GM12801 (cell line): Measurements from ENCODE around the gene KCNB1.

ENCODE experiments used
- TF ChIP-seq, protein P1 (sequence below): IDR thresholded peaks from one replicate; pipeline ENCODE4 v1.5.1; 2011; ENCODE audit warnings: control low read depth; ENCODE audit not compliant: insufficient read length; ENCODE audit errors: extremely low read depth

KCNB1 gene

DNA sequence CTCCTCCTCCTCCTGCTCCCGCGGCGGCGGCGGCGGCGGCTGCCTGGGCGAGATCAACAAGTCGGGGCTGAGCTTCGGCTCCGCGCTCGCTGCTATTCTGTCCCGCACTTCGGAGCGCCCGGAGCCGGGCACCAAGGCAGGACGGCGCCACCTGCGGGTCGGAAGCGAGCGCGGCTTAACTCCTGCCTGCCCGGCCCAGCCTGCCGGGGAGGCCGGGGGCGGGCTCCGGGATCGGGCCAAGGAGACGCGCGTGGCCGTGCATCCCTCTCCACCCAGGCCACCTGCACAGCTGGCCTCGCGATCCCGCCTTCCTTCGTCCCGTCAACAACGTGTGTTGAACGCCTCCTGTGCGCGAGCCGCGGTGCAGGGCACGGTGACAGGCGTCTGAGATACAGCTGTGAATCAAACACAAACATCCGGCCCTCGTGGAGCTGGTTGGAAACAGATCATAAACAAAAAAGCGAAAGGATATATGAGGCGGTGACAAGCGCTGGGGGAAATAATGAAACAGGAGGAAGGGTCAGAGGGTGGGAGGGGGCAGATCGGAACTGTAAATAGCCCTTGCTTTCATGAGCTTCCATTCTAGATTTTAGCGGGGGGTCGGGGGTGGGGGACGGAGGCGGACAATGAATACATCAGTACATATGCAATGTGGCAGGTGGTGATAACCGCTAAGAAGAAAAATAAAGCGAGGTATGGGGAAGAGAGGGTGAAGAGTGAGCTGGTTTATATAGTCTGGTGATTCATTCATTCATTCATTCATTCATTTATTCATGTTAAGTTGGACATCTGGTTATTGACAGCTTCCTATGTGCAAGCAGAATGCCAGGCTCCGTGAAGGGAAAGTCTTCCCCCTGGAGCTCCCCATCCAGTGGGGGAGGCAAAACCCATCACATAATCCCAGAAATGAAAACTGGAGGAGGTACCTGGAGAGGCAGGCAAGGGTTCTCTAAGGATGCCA lies 2.0 kb upstream of the KCNB1 start:
- TF ChIP-seq, protein P1, sequence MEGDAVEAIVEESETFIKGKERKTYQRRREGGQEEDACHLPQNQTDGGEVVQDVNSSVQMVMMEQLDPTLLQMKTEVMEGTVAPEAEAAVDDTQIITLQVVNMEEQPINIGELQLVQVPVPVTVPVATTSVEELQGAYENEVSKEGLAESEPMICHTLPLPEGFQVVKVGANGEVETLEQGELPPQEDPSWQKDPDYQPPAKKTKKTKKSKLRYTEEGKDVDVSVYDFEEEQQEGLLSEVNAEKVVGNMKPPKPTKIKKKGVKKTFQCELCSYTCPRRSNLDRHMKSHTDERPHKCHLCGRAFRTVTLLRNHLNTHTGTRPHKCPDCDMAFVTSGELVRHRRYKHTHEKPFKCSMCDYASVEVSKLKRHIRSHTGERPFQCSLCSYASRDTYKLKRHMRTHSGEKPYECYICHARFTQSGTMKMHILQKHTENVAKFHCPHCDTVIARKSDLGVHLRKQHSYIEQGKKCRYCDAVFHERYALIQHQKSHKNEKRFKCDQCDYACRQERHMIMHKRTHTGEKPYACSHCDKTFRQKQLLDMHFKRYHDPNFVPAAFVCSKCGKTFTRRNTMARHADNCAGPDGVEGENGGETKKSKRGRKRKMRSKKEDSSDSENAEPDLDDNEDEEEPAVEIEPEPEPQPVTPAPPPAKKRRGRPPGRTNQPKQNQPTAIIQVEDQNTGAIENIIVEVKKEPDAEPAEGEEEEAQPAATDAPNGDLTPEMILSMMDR: no peak

DNA sequence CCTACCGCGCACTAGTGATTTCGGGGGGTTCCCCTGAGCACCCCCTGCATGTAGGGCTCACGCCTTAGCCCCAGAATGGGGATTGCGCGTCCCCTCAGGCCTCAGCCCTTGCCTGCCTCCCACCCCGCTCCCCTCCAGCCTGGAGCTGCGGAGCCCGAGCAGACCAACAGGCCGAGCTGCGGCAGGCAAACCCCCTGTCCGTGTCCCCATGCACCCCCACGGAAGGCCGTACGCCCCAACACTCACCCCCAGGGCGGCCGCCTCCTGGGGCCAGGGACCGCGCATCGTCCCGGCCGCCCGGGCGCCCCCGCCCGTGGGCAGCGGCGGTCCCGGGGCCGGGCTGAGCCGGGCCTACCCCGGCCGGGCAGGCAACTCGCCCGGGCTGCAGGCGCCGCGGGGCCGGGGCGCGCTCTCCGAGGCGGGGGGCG lies 1.2 kb upstream of the KCNB1 start:
- TF ChIP-seq, protein P1: no peak

DNA sequence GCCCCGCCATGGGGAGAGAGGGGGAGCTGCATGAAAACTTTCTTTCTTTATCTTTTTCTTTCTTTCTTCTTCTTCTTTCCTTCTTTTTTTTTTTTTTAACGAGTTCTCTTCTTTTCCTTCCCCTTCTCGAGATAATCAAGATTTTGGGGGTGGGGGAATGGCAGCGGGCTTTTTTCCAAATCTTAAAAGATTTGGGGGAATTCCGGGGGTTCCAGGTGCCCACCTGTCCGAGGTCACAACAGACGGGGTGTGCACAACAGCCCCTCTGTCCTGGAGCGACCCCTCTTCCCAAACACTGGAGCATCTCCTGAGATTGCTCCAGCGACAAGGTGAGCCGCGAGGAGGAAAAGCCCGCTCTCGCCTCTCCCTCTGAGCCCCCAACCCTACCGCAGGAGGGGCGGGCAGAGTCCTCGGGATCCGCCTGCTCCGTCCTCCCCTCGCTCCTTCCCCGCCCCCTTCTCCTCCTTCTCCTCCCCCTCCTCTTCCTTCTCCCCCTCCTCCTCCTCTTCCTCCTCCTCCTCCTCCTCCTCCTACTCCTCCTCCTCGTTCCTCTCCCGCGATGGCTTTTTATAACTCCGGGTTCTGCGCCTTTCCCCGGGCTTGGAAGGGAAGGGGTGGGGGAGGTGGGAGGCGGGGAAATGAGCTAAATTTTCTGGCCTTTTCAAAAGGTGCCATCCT lies 689 bp upstream of the KCNB1 start:
- TF ChIP-seq, protein P1: no peak

DNA sequence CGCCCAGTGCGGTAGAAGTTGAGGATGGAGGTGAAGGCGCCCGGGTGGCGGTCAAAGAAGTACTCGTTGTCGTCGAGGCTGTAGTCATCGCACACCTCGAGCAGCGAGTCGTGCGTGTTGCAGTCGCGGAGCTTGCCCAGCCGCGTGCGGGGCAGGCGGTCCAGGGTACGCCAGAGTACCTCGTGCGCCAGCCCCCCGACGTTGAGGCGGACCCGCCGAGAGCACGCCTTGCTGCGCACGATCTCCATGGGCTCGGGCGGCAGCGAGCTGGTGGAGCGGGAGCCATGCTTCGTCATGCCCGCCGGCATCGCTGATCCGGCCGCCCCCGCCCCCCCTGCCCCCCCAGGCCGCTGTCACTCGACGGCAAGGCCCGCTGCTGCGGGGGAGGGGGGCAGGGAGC lies 295 bp downstream of the KCNB1 start:
- TF ChIP-seq, protein P1: no peak

DNA sequence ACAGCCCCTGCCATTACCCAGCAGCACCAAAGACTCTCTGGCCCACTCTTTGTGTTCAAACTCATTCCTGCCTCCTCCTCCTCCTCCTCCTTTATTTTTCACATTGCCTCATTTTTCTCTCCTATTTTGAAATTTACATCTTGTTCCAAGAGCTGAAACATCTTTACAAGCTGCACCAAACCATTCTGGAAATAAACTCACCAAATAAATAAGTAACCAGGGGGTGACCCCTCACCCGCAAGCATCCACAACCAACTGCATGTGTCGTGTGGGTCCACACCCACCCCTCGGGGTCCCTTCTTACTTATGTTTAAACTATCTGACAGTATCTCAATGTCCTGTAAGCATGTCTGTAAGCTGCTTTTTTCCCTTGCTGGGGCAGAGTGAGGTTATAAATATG lies 1.4 kb downstream of the KCNB1 start:
- TF ChIP-seq, protein P1: no peak

DNA sequence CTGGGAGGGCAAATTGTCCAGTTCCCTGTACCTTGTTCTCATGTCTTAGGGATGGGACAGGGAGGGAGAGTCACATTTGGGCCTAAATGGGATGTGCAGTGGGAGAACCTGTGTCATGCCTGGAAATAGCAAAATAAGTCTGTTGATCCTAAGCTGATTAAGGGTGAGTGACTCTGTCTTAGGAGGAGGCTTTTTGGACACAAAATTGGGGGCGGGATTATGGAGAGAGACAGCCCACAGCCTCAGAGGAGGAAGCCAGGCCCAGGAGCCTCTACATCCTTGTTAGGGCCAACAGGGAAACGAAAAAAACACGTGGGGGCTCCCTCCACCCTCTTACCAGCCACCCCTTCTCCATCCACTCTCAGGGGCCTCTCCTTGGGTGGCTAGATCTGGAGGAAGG lies 2.2 kb downstream of the KCNB1 start:
- TF ChIP-seq, protein P1: no peak

DNA sequence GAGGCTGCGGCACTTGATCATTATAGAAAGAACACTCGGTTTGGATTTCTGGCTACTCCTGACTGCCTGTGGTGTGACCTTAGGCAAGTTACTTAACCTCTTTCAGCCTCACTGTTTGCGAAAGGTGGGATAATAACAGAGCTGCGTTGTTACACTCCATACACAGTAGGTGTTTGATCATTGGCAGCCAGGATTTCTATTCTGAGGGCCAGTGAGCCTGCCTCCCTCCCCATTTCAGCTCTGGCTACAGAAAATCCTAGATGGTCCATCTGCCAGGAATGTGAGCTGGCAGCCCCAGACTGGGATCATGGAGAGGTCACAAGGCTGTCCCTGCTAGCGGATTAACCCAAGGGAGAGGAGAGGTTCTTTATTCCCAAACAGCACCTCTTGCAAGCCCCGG lies 2.7 kb downstream of the KCNB1 start:
- TF ChIP-seq, protein P1: no peak
